K562 (cell line): ENCODE results near the gene CCR9. TPM values are rescaled to one million over a fixed set of nuclear protein-coding genes. Genes with fewer than 3 reads are reported as not detected.
A peak's percentile ranks its signal among the peaks of the same experiment; 100 is the strongest.

Source experiments
- CBX1 ChIP-seq: sonication (generic); IDR thresholded peaks from 2 replicates; pipeline ENCODE4 v1.6.1; 2016; ENCODE audit warnings: antibody characterized with exemption, low read depth, mild to moderate bottlenecking
- CCNT2 ChIP-seq: IDR thresholded peaks from 2 replicates; pipeline ENCODE4 v1.6.1; 2011; ENCODE audit warnings: borderline replicate concordance, low read depth, mild to moderate bottlenecking, moderate library complexity, mixed read lengths, low read length; ENCODE audit not compliant: insufficient read length; ENCODE audit errors: extremely low read depth
- CREM ChIP-seq: IDR thresholded peaks from 2 replicates; pipeline ENCODE4 v1.6.1; 2014; ENCODE audit warnings: antibody characterized with exemption, low read depth
- DMBX1 ChIP-seq: fragments of 250-450 bp; sonication (Bioruptor Pico); IDR thresholded peaks from 2 replicates; pipeline ENCODE4 v1.8.0; 2022; ENCODE audit warnings: inconsistent platforms, mild to moderate bottlenecking, moderate library complexity, borderline replicate concordance
- HEY1 ChIP-seq: fragments of 250-450 bp; sonication (Bioruptor Pico); IDR thresholded peaks from 2 replicates; pipeline ENCODE4 v1.5.0; 2020; ENCODE audit warnings: mild to moderate bottlenecking, moderate library complexity, borderline replicate concordance
- HNRNPUL1 ChIP-seq: fragments of 200-400 bp; formaldehyde crosslinking; IDR thresholded peaks from 2 replicates; pipeline ENCODE4 v1.6.1; 2017; ENCODE audit warnings: low read length
- KAT7 ChIP-seq: sonication (generic); formaldehyde crosslinking; IDR thresholded peaks from 2 replicates; pipeline ENCODE4 v1.8.0; 2022; ENCODE audit warnings: missing genetic modification reagents, mild to moderate bottlenecking, borderline replicate concordance
- KLF13 ChIP-seq: fragments of 450-650 bp; IDR thresholded peaks from 2 replicates; pipeline ENCODE4 v1.6.1; 2016; ENCODE audit warnings: missing genetic modification characterization, low read depth, mild to moderate bottlenecking, missing compliant biosample characterization, moderate library complexity, borderline replicate concordance
- MTF1 ChIP-seq: fragments of 250-450 bp; sonication (Bioruptor Pico); IDR thresholded peaks from 2 replicates; pipeline ENCODE4 v1.9.0; 2021; ENCODE audit warnings: moderate library complexity, mild to moderate bottlenecking, inconsistent platforms, borderline replicate concordance
- NCOA6 ChIP-seq: fragments of 450-650 bp; IDR thresholded peaks from 2 replicates; pipeline ENCODE4 v1.6.1; 2017; ENCODE audit warnings: mild to moderate bottlenecking
- RBBP5 ChIP-seq: fragments of 200-600 bp; sonication (generic); IDR thresholded peaks from 2 replicates; pipeline ENCODE4 v1.6.1; 2012; ENCODE audit warnings: borderline replicate concordance, mild to moderate bottlenecking, low read length, control low read depth, inconsistent platforms; ENCODE audit not compliant: insufficient read depth, poor library complexity, severe bottlenecking
- SMARCE1 ChIP-seq: fragments of 450-650 bp; IDR thresholded peaks from 2 replicates; pipeline ENCODE4 v1.7.1; 2016; ENCODE audit warnings: mild to moderate bottlenecking
- SOX6 ChIP-seq: fragments of 450-650 bp; IDR thresholded peaks from 2 replicates; pipeline ENCODE4 v1.6.1; 2014; ENCODE audit warnings: mild to moderate bottlenecking
- STAG1 ChIP-seq: sonication (generic); formaldehyde crosslinking; IDR thresholded peaks from 2 replicates; pipeline ENCODE4 v1.5.0; 2020; ENCODE audit warnings: missing genetic modification reagents, borderline replicate concordance
- TCFL5 ChIP-seq: fragments of 250-450 bp; sonication (Bioruptor Pico); conservative IDR thresholded peaks from 2 replicates; pipeline ENCODE4 v1.6.1; 2021; ENCODE audit warnings: mild to moderate bottlenecking, moderate library complexity, matching md5 sums
- ZFP30 ChIP-seq: fragments of 250-450 bp; sonication (Bioruptor Pico); IDR thresholded peaks from 2 replicates; pipeline ENCODE4 v1.8.0; 2022; ENCODE audit warnings: moderate library complexity, mild to moderate bottlenecking, inconsistent platforms, borderline replicate concordance
- ZFPM2 ChIP-seq: fragments of 250-450 bp; sonication (Bioruptor Pico); IDR thresholded peaks from 2 replicates; pipeline ENCODE4 v1.5.1; 2022; ENCODE audit warnings: mild to moderate bottlenecking
- ZNF133 ChIP-seq: fragments of 250-450 bp; sonication (Bioruptor Pico); IDR thresholded peaks from 2 replicates; pipeline ENCODE4 v1.4.0; 2020; ENCODE audit warnings: mild to moderate bottlenecking
- ZNF197 ChIP-seq: fragments of 200-800 bp; sonication (Bioruptor generic); IDR thresholded peaks from 2 replicates; pipeline ENCODE4 v1.6.1; 2016; ENCODE audit warnings: low read depth, missing genetic modification characterization, missing compliant biosample characterization
- ZNF232 ChIP-seq: sonication (generic); formaldehyde crosslinking; IDR thresholded peaks from 2 replicates; pipeline ENCODE4 v1.8.0; 2022; ENCODE audit warnings: mild to moderate bottlenecking, missing genetic modification reagents
- ZNF311 ChIP-seq: fragments of 250-450 bp; sonication (Bioruptor Pico); IDR thresholded peaks from 2 replicates; pipeline ENCODE4 v1.4.0; 2020; ENCODE audit warnings: mild to moderate bottlenecking, moderate library complexity
- ZNF766 ChIP-seq: fragments of 200-800 bp; sonication (Bioruptor generic); conservative IDR thresholded peaks from 2 replicates; pipeline ENCODE4 v1.6.1; 2016; ENCODE audit warnings: missing genetic modification characterization, missing compliant biosample characterization
- ZNF77 ChIP-seq: fragments of 250-450 bp; sonication (Bioruptor Pico); IDR thresholded peaks from 2 replicates; pipeline ENCODE4 v1.5.0; 2020
- polyA plus RNA-seq, 8 experiments: library from polyadenylated mRNA; depleted of rRNA in 4 of 8; stranded (reverse) in 5 of 8; unstranded in 3 of 8; fragments of >200 nt; fragmentation: Nextera tagmentation in 2 of 8; fragmentation: Illumina TruSeq in 1 of 8; extraction: Ambion mirVana in 2 of 8; extraction: Trizol in 1 of 8; gene quantifications; 2 replicates each; pipeline versions ENCODE4 v1.2.1 to v1.2.3, GENCODE V29; 2011 to 2014; ENCODE audit warnings: inconsistent platforms in 1 of 8, missing spikeins in 1 of 8
- total RNA-seq, 7 experiments: library from RNA; depleted of rRNA in 6 of 7; stranded (reverse); fragments of >200 nt in 6 of 7; fragmentation: Illumina TruSeq in 2 of 7; extraction: Trizol in 2 of 7; gene quantifications; 2 replicates each; pipeline versions ENCODE4 v1.2.1 to v1.2.3, GENCODE V29; 2011 to 2021; ENCODE audit warnings: low replicate concordance in 1 of 7
- TF ChIP-seq, protein P1 (sequence below): fragments of 450-650 bp; formaldehyde crosslinking; IDR thresholded peaks from 2 replicates; pipeline ENCODE4 v1.4.0; 2020; ENCODE audit warnings: mild to moderate bottlenecking, moderate library complexity
- TF ChIP-seq, protein P2 (sequence below): fragments of 450-650 bp; IDR thresholded peaks from 2 replicates; pipeline ENCODE4 v1.6.1; 2016; ENCODE audit warnings: antibody characterized with exemption
- TF ChIP-seq, protein P3 (sequence below): fragments of 250-450 bp; sonication (Bioruptor Pico); IDR thresholded peaks from 2 replicates; pipeline ENCODE4 v1.8.0; 2022; ENCODE audit warnings: inconsistent platforms, mild to moderate bottlenecking, moderate library complexity, borderline replicate concordance

Gene CCR9
- total and polyA plus RNA-seq, 9 of the 15 experiments (the other 6 are each of a cell fraction or from before 2014, with no cell fraction given): not detected

DNA sequence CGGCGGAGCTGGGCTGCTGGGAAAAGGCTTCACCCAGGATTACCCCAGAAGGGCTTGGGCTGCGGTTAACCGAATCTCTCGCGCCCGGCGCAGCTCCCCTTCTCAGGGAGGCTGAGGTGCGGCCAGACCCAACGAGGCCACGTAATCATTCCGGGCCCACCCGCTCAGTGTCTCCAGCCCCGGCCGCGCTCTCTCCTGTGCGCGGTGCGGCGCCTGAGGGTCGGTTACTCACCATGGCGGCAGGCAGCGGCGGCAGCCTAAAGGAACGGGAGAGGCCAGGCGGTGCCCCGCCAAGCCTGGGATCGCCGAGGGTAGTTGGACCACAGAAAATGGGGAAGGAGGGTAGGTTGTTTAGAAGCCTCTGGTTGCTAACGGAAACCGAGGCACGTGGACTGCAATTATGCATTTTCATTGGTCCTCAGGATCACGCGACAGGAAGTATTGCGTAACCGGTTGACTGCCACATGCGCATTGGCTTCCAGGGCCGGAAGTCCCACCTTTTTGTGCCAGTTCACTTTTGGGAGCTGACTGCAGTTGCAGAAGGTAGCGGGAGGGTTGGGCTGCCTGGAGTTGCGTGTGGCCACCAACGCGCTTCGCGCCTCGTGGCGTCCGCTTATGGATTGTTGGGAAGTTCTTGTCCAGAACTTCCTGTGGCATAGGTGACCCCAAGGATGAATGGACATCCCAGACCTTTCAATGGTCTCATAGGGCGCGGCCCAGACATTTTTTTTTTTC is 44.4 kb upstream of the CCR9 start, which contains the start of gene LZTFL1 (continued):
- TF ChIP-seq ZNF766 (CRISPR knock-in tag) (0 out of 2 replicates have a peak, but pooled peaks have one; percentile 29), SOX6 (no peak), NCOA6 (no peak), DMBX1 (CRISPR knock-in tag) (peak; percentile 55; the same call in 1 of the 2 replicates), CBX1 (peak; percentile 75; the same call in 1 of the 2 replicates), STAG1 (CRISPR knock-in tag) (peak; percentile 22; the same call in 1 of the 2 replicates), HNRNPUL1 (no peak), SMARCE1 (no peak), TCFL5 (CRISPR knock-in tag) (no peak), ZNF133 (CRISPR knock-in tag) (no peak), KAT7 (CRISPR knock-in tag) (no peak), RBBP5 (peak; percentile 69), ZFPM2 (CRISPR knock-in tag) (no peak), ZNF77 (no peak), ZFP30 (CRISPR knock-in tag) (no peak), HEY1 (CRISPR knock-in tag) (no peak), CCNT2 (no peak), ZNF311 (no peak), ZNF232 (no peak), MTF1 (no peak), KLF13 (no peak), ZNF197 (CRISPR knock-in tag) (no peak), CREM (peak; percentile 52)
- TF ChIP-seq, protein P1, sequence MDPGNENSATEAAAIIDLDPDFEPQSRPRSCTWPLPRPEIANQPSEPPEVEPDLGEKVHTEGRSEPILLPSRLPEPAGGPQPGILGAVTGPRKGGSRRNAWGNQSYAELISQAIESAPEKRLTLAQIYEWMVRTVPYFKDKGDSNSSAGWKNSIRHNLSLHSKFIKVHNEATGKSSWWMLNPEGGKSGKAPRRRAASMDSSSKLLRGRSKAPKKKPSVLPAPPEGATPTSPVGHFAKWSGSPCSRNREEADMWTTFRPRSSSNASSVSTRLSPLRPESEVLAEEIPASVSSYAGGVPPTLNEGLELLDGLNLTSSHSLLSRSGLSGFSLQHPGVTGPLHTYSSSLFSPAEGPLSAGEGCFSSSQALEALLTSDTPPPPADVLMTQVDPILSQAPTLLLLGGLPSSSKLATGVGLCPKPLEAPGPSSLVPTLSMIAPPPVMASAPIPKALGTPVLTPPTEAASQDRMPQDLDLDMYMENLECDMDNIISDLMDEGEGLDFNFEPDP (CRISPR knock-in tag): peak; percentile 39; the same call in 1 of the 2 replicates
- TF ChIP-seq, protein P2, sequence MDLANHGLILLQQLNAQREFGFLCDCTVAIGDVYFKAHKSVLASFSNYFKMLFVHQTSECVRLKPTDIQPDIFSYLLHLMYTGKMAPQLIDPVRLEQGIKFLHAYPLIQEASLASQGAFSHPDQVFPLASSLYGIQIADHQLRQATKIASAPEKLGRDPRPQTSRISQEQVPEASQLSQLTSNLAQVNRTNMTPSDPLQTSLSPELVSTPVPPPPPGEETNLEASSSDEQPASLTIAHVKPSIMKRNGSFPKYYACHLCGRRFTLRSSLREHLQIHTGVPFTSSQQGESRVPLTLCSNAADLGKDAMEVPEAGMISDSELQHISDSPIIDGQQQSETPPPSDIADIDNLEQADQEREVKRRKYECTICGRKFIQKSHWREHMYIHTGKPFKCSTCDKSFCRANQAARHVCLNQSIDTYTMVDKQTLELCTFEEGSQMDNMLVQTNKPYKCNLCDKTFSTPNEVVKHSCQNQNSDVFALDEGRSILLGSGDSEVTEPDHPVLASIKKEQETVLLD: peak; percentile 52; the same call in 1 of the 2 replicates
- TF ChIP-seq, protein P3, sequence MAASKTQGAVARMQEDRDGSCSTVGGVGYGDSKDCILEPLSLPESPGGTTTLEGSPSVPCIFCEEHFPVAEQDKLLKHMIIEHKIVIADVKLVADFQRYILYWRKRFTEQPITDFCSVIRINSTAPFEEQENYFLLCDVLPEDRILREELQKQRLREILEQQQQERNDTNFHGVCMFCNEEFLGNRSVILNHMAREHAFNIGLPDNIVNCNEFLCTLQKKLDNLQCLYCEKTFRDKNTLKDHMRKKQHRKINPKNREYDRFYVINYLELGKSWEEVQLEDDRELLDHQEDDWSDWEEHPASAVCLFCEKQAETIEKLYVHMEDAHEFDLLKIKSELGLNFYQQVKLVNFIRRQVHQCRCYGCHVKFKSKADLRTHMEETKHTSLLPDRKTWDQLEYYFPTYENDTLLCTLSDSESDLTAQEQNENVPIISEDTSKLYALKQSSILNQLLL (CRISPR knock-in tag): no peak
